Stimulated activated CD4-positive, alpha-beta T cell treated with anti-CD3 and anti-CD28 coated beads, TNF-alpha, amount 100 ng/mL, for 1 hour (primary cell): Measurements from ENCODE around the gene EDNRA.
"Not testable (repeated sequence)": the region's sequence is repeated elsewhere in the genome, so short reads cannot be mapped to it uniquely, and the experiment has no call there.

Experiments
- DNase-seq, 3 donors: peaks; one replicate each; pipeline ENCODE4 v3.0.0-alpha.2; 2020; ENCODE audit warnings: low read depth in 3 of 3, low spot score in 1 of 3

Gene EDNRA

DNA sequence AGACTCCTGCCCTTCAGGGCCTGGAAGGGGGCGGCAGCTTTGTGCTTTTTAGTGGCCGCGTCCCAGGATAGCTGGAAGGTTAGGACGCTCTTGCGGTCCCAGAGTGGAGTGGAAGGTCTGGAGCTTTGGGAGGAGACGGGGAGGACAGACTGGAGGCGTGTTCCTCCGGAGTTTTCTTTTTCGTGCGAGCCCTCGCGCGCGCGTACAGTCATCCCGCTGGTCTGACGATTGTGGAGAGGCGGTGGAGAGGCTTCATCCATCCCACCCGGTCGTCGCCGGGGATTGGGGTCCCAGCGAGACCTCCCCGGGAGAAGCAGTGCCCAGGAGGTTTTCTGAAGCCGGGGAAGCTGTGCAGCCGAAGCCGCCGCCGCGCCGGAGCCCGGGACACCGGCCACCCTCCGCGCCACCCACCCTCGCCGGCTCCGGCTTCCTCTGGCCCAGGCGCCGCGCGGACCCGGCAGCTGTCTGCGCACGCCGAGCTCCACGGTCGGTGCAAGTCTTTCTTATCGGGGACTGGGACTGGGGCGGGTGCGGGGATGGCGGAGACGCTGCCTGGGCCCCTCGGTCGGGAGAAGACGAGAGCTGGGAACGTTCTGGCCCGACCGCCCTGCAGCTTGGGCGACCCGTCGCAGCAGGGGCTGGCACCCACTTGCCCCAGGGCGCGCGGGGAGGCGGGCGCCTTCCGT, at the start of gene EDNRA:
Gene EDNRA, plus strand, starts transcription at position 207 of the 686 bp plus-strand sequence. CDS start 4,585 bp downstream, outside the sequence.
- DNase-seq = no peak

DNA sequence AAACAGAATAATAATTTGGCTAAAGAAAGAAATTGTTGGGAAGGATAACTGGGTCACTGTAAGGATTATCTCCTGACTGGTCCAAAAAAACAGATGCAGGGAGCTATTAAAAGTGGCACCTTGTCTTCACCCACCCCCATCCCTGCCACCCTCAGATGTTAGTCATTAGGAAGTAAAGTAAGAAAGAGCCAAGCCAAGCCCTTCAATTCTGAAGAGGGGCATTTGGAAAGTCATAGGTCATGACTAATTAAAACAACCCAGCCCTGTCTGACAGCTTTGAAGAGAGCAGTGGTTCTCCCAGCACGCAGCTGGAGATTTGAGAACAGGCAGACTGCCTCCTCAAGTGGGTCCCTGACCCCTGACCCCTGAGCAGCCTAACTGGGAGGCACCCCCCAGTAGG, 46.5 kb upstream of the EDNRA start:
- not testable (repeated sequence) for DNase-seq

DNA sequence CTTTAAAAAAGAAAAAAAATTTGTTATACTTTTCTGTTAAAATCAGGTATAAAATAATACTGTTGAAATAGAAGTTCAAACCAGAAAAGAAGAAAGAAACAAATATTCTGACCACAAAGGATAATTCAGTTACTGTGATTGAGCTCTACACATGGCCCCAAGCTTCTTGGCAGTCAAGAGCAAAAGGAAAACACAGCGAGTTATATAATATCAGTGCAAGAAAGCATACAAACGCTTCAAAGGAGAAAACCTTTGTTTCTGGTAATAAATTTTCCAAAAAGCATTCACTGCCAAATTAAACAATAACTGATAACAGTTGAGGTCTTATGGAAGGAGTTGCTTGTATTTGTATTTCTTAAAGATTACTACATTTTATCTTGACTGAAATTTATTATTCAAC, 40.5 kb upstream of the EDNRA start:
- no peak for DNase-seq

DNA sequence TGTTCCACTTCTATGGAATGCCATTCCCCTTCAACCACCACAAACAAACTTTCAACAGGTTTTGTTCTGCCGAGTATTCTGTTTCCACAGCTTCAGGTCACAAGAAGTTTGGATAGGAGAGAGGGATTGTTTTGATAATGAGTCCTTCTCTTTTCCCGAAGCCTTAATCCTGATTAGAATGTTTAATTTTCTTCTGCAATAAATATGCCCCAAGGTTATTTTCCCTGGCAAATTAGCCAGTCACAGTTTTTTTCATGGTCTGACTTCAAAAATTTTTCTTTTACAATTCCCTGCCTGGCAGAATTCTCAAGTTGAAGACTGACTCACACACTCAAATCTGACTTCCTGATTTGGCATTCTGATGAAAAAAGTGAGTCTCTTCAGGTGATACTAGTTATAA, 33.1 kb upstream of the EDNRA start:
- DNase-seq = no peak

DNA sequence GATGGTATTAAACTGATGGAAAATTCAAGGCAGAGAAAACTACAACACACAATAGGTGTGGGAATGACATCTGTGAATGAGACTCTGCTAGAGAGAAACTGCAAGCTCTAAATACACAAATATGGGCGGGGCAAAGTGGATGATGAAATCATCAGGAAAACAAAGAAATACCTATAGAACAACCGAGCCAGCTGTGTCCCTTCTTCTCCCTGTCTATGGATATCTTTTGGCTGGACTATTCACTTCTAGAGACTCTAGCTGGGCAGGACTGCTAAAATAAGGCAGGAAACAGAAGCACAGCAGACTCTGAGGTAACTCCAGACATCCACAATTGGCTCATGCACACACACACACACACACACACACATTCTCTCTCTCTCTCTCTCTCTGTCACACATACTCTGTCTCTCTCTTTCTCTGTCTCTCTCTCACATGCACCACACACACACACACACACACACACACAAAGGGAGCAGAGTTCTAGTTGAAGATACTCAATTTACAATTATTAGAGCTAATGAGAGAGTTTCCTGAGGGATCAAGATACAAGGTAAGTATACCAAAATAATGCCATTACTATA, 27.2 kb upstream of the EDNRA start:
- no peak for DNase-seq

DNA sequence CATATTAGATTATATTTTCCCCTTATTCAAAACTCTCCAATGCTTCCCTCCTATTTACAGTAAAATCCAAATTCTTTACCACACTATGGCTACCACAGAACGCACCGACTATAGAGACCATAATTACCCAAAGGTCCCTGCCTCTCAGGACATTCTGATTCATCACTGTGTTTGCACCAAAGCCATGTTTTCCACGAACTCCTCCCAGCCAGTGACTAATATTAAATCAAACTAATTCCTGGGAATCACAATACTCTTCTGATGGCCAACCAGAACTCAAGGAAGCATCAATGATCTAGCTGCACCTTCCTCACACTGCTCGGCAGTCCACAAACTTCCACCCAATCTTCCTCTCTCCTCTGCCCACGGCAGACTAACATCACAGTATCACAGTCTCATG, 24.2 kb upstream of the EDNRA start:
- DNase-seq = no peak

DNA sequence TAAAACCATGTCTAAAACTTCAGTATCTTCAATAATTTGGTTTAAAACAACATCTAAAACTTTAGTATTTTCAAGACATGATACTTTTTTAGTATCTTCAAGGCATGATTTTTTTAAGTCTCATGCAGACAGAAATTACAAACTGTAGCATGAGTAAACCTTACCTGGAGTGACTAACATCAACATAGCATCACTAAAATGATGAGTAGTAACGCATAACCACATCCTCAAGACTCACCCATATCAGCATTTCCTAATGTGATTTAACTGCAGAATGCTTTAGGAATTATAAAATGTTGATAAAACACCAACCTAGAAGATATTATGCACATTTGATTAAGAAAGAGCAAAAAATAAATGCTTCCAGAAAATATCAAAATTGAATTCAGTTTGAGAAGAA, 19.7 kb upstream of the EDNRA start:
- DNase-seq = no peak

DNA sequence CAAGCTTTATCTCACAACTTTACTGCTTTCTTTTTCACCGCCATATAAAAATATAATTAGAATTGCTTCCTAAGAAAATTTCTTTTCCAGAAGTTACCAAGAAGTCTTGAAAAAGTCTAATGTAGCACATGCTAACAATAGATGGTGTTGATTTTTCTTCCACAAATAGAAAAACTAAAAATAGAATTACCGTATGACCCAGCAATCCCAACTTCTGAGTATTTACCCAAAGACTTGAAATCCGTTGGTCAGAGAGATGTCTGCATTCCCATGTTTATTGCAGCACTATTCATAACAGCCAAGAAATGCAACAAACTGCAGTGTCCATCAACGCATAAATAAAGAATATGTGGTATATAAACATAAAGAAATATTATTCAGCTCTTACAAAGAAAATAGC, 17.8 kb upstream of the EDNRA start:
- no peak for DNase-seq

DNA sequence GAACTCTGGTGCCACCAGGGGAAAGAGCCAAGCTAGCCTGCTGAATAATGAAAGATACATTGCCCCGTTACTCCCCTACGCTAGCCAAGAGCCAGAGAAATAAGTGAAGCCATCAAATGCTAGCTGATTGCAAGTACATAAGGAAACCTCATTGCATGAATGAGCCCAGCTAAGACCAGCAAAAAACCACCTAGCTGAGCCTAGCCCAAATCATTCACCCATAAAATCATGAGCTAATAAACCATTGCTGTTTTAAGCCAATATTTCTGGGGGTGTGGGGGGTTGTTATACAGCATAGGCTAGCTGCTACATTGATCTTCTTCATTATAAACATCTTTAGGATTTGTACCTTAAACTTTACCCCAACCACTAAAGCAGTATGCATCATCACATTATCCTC, 15.4 kb upstream of the EDNRA start:
- DNase-seq = no peak

DNA sequence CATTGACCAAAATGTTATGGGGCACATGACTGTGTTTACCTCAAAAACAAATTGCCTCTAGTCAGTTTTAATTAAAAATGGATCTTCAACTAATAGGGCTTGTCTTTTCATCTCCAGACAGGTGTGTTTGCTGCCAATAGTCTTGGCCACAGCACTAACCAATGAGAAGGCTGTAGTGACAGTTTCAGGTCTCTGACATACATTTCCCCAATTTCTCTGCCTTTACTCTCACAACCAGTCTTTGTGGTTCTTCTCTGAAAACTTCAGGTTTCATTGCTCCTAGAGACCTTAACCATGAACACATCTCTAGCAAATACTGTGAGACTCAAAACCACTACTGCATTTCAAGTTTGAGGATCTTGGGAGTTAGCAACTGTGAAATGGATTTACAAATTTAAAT, 3.5 kb upstream of the EDNRA start:
- no peak for DNase-seq

DNA sequence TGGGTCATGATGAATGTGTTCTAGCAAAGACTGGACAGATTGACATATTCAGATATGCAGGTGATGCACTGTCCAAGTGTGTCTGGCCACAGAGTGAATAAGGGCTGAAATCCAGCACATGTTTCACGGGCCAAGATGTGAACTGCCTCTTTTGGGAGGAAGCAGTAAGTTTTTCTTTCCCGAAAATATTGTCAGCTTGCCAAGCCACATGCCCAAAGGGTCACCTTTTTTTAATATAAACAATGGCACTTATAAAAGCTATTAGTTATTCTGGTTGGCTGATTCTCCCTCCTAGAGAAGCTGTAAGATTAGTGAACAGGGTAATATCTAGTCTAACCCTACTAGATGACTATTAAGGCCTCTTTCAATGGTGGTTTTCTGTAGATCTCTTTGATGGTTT, 1.5 kb upstream of the EDNRA start:
- no peak for DNase-seq

DNA sequence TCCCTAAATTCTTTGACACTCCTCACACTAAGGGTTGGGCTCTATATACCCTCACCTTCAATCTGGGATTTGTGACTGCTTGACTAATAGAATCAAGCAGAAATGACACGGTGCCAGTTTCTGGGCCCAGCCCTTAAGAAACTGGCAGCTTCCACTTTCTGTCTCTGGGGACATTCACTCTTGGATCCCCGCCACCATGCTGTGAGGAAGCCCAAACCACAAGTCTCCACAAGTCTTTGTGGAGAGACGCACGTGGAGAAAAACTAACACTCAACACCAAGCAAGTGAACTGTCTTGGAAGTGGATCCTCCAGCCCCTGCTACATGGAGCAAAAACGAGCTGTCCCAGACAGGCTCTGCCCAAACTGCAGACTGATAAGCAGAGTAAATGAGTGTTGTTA, 1.1 kb upstream of the EDNRA start:
- no peak for DNase-seq

DNA sequence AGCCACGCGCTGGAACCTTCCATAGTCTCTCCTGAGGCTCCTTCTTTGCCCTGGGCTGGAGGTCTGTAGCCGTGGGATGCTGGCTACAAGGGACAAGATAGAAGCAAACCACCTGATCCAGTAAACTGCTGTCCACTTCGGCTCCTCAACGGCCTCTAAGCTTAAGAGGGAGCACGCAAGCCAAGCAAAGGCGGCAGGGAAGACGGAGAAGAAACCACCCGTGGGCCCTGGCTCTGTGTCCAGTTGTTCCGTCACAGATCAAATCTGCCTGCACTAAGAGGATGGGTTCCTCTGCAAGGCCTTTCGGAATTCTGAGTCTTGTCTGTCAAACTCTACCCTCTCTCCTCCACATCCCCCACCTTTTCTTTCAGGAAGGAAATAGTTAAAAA, 401 bp upstream of the EDNRA start:
- DNase-seq = no peak

DNA sequence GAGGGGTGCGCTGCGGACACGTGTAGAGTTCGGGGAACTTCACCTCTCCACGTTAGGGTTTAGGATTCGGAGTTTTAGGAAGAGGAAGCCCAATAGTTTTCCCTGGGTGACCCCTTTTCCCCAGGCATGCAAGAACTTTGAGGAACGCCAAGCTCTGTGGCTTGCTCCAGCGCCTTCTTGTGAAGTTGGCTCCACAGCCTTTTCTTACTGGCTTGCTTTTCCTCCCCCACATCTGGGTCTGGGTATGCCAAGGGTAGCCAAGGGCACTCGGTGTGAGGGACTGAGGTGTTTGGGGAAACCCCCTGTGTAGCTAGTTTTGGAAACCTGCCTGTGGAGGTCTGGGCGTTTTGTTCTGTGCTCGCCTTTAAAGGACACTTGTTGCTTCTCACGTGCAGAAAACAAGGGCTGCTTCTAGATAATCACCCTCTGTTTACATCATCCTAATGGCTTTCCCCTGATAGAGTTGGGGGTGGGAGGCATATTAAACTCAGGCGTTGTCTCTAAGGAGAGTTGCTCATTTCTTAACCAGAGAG, 746 bp downstream of the EDNRA start:
- DNase-seq = no peak

DNA sequence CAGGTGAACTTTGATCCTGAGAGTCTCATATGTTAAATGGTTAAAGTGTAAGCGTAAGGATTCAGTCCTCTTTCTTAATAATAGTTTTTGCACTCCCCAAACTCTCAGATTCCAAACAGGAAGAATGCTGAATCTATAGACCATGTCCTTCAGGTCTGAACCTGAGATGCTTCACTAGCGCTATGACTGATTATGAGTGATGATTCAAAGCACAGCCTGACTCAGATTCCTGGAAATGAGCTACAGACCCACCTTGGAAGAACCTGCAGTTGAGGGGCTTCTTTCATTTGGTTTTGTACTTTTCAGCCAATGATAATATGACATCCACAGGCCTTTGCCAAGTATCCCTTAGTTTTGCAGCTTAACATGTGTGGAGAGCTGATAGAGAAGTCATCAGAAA, 1.4 kb downstream of the EDNRA start:
- no peak for DNase-seq

DNA sequence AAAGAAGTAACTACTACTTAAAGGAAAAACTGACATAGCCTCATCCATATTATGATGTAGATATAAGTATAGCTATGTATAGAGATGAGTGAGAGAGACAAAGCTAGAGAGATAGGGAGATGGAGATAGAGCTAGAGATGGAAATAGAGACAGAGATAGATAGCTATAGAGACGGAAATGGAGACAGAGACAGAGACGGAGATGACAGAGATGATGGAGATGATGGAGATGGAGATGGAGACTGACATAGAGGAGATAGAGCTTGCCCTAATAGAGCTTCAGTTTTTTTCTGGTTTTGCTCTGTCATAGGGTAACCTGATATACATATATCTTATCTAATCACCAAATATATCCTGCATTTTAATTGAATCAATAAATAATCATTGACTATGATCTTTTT, 4.3 kb downstream of the EDNRA start:
- no peak for DNase-seq

DNA sequence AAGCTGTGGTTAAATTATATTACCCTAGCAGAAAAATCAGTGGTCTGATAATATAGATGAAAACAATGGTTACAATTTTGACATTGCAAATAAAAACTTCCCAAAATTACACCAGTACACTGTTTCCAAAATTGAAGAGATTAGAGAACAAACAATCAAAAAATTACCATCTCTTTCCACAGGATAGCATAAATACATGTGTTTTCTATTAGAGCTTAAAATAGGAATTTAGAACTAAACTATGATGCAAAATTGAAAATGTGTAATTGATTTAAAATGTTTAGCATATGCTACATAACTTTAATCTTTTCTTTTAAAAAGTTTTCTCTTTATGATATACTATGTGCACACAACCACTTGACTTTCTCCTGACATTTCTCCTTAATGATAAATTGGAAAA, 6.7 kb downstream of the EDNRA start:
- DNase-seq = no peak

DNA sequence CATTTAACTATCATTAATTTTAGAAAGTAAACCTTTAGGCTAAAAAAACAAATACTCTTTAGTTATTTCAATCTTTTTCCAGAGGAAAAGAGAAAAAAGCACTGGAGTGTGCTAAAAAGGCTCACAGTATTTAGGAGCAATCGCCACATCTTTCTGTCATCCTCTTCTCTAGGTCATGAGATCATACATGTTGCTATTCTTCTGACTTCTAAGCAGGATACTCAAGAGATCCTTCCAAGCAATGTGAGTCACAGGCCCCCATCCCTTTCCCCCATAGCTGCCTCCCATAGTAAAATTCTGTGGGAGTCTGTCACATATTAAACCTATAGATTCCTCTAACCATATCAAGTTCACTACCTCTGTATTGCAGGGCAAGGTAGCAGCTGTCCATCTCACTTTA, 7.7 kb downstream of the EDNRA start:
- DNase-seq = no peak

DNA sequence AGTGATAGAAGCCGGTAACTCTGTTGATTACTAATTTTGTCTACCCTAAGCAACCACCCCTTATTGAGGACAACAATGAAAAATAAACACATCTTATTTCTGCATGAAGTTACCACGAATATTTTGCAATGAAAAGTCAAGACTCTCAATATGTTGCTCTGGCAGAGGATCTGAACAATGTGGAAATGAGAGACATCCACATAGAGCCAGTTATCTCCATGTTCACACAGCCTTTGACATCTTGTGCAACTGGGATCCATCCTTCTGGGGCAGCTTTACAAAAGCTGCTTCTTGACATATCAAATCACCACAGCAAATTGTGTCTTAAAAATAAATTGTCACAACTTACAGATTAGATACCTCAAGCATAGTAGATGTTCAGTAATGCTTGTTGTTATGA, 10.2 kb downstream of the EDNRA start:
- DNase-seq = no peak

DNA sequence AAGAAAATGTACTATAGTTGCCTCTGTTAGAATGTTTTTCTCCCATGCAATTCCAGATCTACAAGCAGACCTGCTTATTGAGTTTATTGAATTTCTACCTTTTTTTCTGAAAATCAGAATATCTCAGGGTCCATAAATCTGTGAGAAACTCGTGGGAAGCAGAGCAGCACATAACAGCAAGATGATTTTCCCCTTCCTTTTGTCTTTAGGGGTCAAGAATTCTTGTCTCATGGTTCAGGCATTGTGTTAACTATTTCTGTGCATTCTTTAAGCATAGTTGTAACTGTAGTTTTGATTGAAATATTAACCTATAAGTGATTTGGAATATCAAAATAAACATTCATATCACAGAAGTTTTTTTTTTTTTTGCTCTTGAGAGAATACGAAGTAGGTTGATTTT, 11.4 kb downstream of the EDNRA start:
- DNase-seq = no peak

DNA sequence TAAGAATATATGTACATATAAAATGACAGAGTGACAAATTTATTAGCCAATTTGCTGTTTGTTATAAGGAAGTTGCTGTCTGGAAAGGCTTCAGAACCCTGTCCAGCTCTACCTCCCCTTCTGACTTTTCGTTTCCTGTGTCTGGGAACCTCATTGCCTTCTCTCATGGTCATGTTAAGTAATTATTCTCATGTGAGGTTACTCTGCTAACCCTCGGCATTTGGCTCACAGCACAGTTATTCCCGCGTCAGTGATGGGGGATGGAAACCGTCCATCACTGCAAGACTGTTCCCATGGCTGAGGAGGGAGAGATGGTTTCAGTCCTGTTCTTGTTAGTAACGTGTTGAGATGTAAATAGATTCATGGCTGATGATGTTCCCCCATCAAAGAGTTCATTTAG, 11.9 kb downstream of the EDNRA start:
- no peak for DNase-seq

DNA sequence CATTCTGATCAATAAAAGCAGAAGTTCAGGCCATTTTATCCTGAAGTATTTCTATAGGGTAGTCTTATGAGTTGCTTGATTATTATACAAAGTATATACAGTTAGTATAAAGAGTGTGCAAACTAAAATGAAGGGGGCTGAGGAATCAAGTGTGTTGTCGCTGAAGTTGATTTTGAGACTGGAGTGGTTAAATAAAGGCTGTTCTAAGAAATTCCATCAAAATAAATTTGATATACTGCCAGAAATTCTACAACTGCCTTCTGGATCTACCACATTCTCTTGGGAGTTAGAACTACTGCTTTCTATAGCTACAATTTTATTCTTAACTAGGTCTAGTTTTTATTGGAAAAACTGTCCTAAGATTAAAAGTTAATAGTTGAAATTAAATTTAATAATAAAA, 12.4 kb downstream of the EDNRA start:
- no peak for DNase-seq

DNA sequence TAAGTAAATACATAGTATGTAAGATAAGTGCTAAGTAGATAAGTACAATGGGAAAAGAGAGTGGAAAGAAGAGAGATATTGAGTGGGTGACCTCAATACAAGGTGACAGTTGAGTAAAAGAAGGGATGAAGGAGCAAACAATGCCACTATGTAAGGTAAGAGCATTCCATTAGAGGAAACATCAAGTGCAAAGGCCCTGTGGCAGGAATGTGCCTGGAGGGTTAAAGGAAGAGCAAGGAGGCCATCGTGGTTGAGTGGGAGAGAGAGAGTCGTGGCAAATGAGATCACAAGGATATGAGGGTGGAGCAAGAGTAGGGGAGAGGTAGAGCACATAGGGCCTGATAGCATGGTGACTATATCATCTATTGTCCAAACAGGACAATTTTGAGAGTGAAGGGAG, 13.4 kb downstream of the EDNRA start:
- no peak for DNase-seq
